Activated naive CD4-positive, alpha-beta T cell treated with anti-CD3 and anti-CD28 coated beads for 36 hours (primary cell): ENCODE data around the gene ERCC6L2. TPM values are rescaled to one million over a fixed set of nuclear protein-coding genes. Genes with fewer than 3 reads are reported as not detected.

Experiments used
- CTCF ChIA-PET: fragments of 350-600 bp; sonication (Branson Sonifier 250); formaldehyde crosslinking; loops from one replicate; lab custom pipeline; 2021; ENCODE audit warnings: antibody characterized with exemption; lab: Charles Lee
- DNase-seq: peaks from one replicate; pipeline ENCODE4 v3.0.0-alpha.2; 2020
- H3K27ac Mint-ChIP-seq: one replicate; pipeline ENCODE4 v1.8.0; 2021; ENCODE audit warnings: mild to moderate bottlenecking, mixed read lengths
- H3K27me3 Mint-ChIP-seq: one replicate; pipeline ENCODE4 v1.8.0; 2021; ENCODE audit warnings: low read depth, mixed read lengths
- H3K36me3 Mint-ChIP-seq: one replicate; pipeline ENCODE4 v1.8.0; 2021; ENCODE audit warnings: low read depth, mixed read lengths
- H3K4me1 Mint-ChIP-seq: one replicate; pipeline ENCODE4 v1.8.0; 2021; ENCODE audit warnings: low read depth, mixed read lengths
- H3K4me3 Mint-ChIP-seq: one replicate; pipeline ENCODE4 v1.8.0; 2021; ENCODE audit warnings: mild to moderate bottlenecking, moderate library complexity, mixed read lengths
- H3K9me3 Mint-ChIP-seq: one replicate; pipeline ENCODE4 v1.8.0; 2021; ENCODE audit warnings: mixed read lengths
- intact Hi-C: fragments of 100-400 bp; cut with micrococcal nuclease; formaldehyde crosslinking; loops from one replicate; pipeline ENCODE4 v1.15.1; 2023
- total RNA-seq, 2 experiments: library from RNA; stranded (reverse); gene quantifications; one replicate each; pipeline ENCODE4 v1.2.3, GENCODE V29; 2021

Gene ERCC6L2
- total RNA-seq, 2 experiments from 2014 or later = 20.3 to 20.6 TPM

DNA sequence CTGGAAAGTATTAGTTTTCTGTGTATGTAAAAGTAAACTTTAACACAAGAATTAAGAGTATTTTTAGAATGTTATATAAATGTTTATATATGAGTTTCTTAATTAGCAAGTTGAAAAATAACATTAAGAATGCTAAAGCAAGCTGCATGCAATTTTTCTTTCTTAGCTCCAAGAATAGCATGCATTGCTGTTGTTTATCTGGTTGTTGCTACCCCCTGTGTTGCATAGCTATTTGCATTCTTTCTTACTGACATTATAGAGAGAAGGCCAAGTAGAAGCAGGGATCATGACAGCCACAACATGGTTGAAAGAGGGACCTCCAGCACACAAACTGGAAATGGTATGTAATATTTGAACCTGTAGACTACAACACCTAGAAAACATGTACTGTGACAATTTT is 94.8 kb downstream of the ERCC6L2 start:
- no peaks in the 10 kb centered on the region for H3K27me3 Mint-ChIP-seq
- H3K9me3 Mint-ChIP-seq = no peaks in the 10 kb centered on the region
- no peak overlapping the region for H3K27ac Mint-ChIP-seq
- no peak for DNase-seq
- no peaks in the 10 kb centered on the region for H3K4me1 Mint-ChIP-seq
- no peak overlapping the region for H3K4me3 Mint-ChIP-seq
- CTCF ChIA-PET = no interaction called here
- peaks cover 24% of the 10 kb centered on the region for H3K36me3 Mint-ChIP-seq
- intact Hi-C loops = no loop called here

DNA sequence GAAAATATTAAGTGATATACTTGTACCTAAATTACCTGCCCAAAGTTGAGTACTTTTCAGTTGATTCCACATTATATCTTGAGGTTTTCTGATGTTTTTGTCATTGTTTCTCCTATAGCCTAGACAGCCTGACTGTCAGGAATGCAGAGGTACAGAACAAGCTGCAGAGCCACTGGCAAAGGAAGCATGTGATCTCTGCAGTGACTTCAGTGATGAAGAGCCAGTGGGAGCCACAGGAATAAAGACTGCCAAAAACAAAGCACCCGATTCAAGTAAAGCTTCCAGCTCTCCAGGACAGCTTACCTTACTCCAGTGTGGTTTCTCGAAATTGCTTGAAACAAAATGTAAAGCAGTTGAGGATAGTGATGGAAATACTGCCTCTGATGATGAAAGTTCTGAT is 96.3 kb downstream of the ERCC6L2 start:
- DNase-seq = no peak
- Mint-ChIP-seq H3K36me3 (peaks cover 24% of the 10 kb centered on the region), H3K27me3 (no peaks in the 10 kb centered on the region), H3K4me1 (no peaks in the 10 kb centered on the region), H3K4me3 (no peak overlapping the region), H3K27ac (no peak overlapping the region), H3K9me3 (no peaks in the 10 kb centered on the region)
- intact Hi-C loops = no loop called here
- CTCF ChIA-PET = no interaction called here

DNA sequence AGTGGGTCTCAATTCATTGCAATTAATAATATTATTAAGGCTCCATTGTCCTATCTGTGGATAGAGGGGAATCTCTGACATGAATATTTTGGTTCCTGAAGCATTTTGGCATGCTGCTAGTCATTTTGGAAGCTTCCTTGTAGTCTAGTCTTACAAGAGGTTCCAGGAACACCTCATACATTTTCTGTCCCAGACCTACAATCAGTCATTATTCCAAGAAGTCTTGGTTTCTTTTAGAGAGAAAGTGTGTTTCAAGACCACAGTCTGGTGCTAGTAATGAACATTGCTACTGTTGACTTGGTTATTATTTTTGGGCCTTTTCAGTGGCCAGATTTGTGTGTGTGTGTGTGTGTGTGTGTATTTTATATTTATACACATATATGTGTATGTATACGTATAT is 98.9 kb downstream of the ERCC6L2 start:
- no peaks in the 10 kb centered on the region for H3K27me3 Mint-ChIP-seq
- H3K27ac Mint-ChIP-seq = no peak overlapping the region
- no peaks in the 10 kb centered on the region for H3K9me3 Mint-ChIP-seq
- peaks cover 2% of the 10 kb centered on the region for H3K4me1 Mint-ChIP-seq
- peaks cover 28% of the 10 kb centered on the region for H3K36me3 Mint-ChIP-seq
- no peak overlapping the region for H3K4me3 Mint-ChIP-seq
- no peak for DNase-seq
- intact Hi-C loops = no loop called here
- CTCF ChIA-PET = no interaction called here

DNA sequence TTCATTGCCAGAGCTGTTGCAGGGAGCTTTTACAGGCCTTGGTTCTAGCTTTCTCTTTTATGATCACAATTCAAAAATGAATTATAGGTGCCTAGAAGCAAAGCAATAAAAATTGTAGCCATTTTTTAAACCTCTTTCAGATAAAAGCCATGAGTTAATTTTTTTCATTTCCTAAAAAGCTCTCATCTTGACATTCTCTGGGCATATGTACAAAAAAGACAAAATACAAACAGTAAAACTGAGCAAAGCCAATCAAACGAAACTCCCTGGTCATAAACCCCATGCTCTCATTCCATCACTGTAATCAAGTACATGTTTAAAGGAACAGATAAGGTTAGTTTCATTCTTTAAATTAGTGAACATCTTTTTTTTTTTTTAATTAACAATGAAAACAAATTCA is 101.9 kb downstream of the ERCC6L2 start:
- no peak overlapping the region for H3K27ac Mint-ChIP-seq
- peaks cover 28% of the 10 kb centered on the region for H3K36me3 Mint-ChIP-seq
- intact Hi-C loops = no loop called here
- no peak overlapping the region for H3K4me3 Mint-ChIP-seq
- DNase-seq = no peak
- CTCF ChIA-PET = interaction anchor here (0.6 kb wide), 1 partner anchor 31 kb away, joined by 5 read pairs; no protein-coding TSS in a partner anchor
- no peaks in the 10 kb centered on the region for H3K9me3 Mint-ChIP-seq
- H3K4me1 Mint-ChIP-seq = peaks cover 21% of the 10 kb centered on the region
- no peaks in the 10 kb centered on the region for H3K27me3 Mint-ChIP-seq

DNA sequence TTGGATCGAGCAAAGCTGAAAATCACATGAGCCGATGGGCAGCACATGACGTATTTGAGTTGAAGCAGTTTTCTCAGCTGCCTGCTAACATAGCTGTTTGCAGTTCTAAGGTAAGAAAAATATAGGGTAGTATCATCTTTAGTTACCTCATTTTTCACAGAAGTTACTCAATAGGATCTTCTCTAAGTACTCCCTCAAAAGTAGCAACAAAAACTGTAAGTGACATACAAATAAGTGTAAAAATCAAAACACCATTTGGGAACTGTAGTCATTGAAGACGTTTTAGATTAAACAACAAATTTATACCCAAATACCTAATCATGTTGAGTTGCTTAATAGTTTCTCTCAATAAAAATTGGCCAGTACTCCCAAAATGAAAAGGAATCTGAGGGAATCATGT is 102.6 kb downstream of the ERCC6L2 start:
- no peaks in the 10 kb centered on the region for H3K27me3 Mint-ChIP-seq
- CTCF ChIA-PET = no interaction called here

DNA sequence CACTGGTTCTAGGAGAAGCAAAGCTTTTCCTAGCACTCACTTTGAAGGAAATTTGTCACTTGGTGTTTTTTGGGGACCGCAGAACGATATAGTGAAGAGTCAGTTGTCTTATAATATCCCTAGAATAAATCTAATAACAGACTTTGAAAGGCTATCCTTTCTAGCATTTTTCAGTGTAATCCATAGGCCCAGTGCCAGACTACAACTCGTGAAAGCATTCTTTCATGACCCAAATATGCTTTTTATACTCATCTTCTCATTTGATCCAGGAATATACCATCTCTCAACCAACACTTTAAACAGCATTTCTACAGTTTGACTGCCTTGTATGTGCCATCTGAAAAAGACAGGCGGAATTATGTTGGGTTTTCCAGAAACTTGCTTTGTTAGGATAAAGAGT is 104.0 kb downstream of the ERCC6L2 start:
- Mint-ChIP-seq H3K27me3 (no peaks in the 10 kb centered on the region), H3K27ac (no peak overlapping the region), H3K4me1 (peaks cover 21% of the 10 kb centered on the region), H3K36me3 (peaks cover 17% of the 10 kb centered on the region), H3K9me3 (no peaks in the 10 kb centered on the region), H3K4me3 (no peak overlapping the region)
- intact Hi-C loops = no loop called here
- CTCF ChIA-PET = no interaction called here
- DNase-seq = no peak

More for the DNA sequence above, 102.6 kb downstream of the ERCC6L2 start:
- no peak for DNase-seq
- peaks cover 21% of the 10 kb centered on the region for H3K4me1 Mint-ChIP-seq
- H3K36me3 Mint-ChIP-seq = peaks cover 23% of the 10 kb centered on the region
- H3K9me3 Mint-ChIP-seq = no peaks in the 10 kb centered on the region
- H3K4me3 Mint-ChIP-seq = no peak overlapping the region
- intact Hi-C loops = no loop called here
- no peak overlapping the region for H3K27ac Mint-ChIP-seq

DNA sequence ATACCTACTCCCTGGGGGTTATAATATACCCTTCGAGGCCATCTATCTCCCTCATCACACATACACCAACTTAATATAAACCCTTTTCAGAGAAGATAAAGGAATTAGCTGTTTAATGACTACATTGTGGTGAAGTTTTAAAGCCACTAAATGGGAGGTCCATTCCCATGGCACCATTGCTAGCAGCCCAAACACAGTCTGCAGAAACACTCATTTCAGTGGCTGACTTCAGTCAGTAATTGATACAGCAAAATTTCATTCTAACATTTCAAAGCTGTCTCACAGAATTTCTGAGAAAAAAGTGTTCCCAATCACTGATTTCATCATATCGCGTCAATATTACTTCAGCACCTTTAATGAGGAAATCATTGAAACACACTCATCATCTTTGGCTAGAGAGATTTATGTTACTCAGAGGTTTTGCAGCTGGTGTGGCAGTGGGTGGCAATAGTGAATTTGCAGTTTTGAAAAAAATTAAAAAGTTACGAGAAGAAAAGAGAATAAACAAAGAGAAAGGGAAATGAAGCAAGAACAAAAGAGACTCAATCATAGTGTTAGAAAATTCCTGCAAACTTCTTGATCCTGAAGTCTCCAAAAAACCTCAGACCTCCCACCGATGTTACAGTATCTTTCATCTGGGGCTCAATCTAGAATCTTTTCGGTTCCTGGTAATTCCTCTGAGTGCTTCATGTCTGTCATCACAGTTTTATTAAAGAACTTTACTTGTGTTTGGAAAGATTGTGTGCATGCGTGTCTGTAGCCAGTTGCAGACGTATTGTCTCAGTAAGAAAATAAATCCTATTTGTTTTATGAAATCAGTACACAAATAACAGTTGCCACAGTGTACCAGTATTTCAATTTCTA is 105.0 kb downstream of the ERCC6L2 start:
- peaks cover 21% of the 10 kb centered on the region for H3K36me3 Mint-ChIP-seq
- no peaks in the 10 kb centered on the region for H3K27me3 Mint-ChIP-seq
- H3K4me3 Mint-ChIP-seq = no peak overlapping the region
- CTCF ChIA-PET = interaction anchor here (0.6 kb wide), 1 partner anchor 109 kb away, joined by 4 read pairs; no protein-coding TSS in a partner anchor
- intact Hi-C loops = loop anchor here (2.0 kb wide), 1 partner anchor 28 kb away; no protein-coding TSS in a partner anchor
- H3K4me1 Mint-ChIP-seq = peaks cover 21% of the 10 kb centered on the region
- no peaks in the 10 kb centered on the region for H3K9me3 Mint-ChIP-seq
- H3K27ac Mint-ChIP-seq = no peak overlapping the region
- DNase-seq = no peak

GRCh38 chr9:95981761-95982390 is 106.4 kb downstream of the ERCC6L2 start:
- CTCF ChIA-PET = no interaction called here
- Mint-ChIP-seq H3K27me3 (no peaks in the 10 kb centered on the region), H3K36me3 (peaks cover 33% of the 10 kb centered on the region), H3K4me1 (peaks cover 21% of the 10 kb centered on the region), H3K27ac (no peak overlapping the region), H3K9me3 (no peaks in the 10 kb centered on the region), H3K4me3 (no peak overlapping the region)
- peak; percentile 30 for DNase-seq
- intact Hi-C loops = loop anchor here (2.0 kb wide), 1 partner anchor 27 kb away; no protein-coding TSS in a partner anchor

GRCh38 chr9:95985440-95986055 is 110.1 kb downstream of the ERCC6L2 start:
- Mint-ChIP-seq H3K9me3 (no peaks in the 10 kb centered on the region), H3K36me3 (peaks cover 40% of the 10 kb centered on the region), H3K27ac (no peak overlapping the region), H3K4me1 (peaks cover 15% of the 10 kb centered on the region), H3K4me3 (no peak overlapping the region), H3K27me3 (no peaks in the 10 kb centered on the region)
- DNase-seq = no peak
- CTCF ChIA-PET = no interaction called here
- intact Hi-C loops = no loop called here

GRCh38 chr9:95989297-95989696 is 113.8 kb downstream of the ERCC6L2 start:
- Mint-ChIP-seq H3K36me3 (peaks cover 38% of the 10 kb centered on the region), H3K9me3 (no peaks in the 10 kb centered on the region), H3K27me3 (no peaks in the 10 kb centered on the region), H3K4me3 (no peak overlapping the region), H3K4me1 (peaks cover 12% of the 10 kb centered on the region), H3K27ac (no peak overlapping the region)
- CTCF ChIA-PET = no interaction called here
- DNase-seq = no peak
- intact Hi-C loops = no loop called here

GRCh38 chr9:95991326-95991725 is 115.8 kb downstream of the ERCC6L2 start:
- Mint-ChIP-seq H3K36me3 (peaks cover 30% of the 10 kb centered on the region), H3K4me1 (peaks cover 16% of the 10 kb centered on the region), H3K9me3 (no peaks in the 10 kb centered on the region), H3K27me3 (no peaks in the 10 kb centered on the region), H3K27ac (no peak overlapping the region), H3K4me3 (no peak overlapping the region)
- DNase-seq = no peak
- CTCF ChIA-PET = interaction anchor here (0.6 kb wide), 1 partner anchor 326 kb away, joined by 3 read pairs; no protein-coding TSS in a partner anchor
- intact Hi-C loops = no loop called here

DNA sequence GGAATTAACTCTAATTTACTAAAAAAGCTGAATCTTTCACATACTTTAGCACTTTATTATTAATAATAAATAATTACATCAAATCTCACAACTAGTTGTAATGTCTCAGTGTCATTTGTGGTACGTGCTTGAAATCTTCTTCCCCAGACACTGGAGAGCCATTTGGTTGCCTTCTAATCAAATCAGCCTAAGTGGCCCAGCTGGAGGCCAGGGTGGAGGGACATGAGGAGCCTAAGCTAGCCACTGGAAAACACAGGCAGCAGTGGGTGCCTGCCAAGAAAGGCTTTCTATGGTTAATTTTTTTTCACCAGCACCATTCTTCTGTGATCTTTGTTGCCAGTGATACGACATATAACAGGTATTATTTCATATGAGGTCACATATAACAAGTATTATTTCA is 117.0 kb downstream of the ERCC6L2 start:
- no peak overlapping the region for H3K4me3 Mint-ChIP-seq
- no peak for DNase-seq
- intact Hi-C loops = loop anchor here (2.0 kb wide), 1 partner anchor 24 kb away; no protein-coding TSS in a partner anchor
- H3K36me3 Mint-ChIP-seq = peaks cover 23% of the 10 kb centered on the region
- no peaks in the 10 kb centered on the region for H3K9me3 Mint-ChIP-seq
- H3K27ac Mint-ChIP-seq = no peak overlapping the region
- CTCF ChIA-PET = no interaction called here
- peaks cover 16% of the 10 kb centered on the region for H3K4me1 Mint-ChIP-seq
- H3K27me3 Mint-ChIP-seq = no peaks in the 10 kb centered on the region
